ENCODE results near the gene ADAM10. TPM values are rescaled to one million over a fixed set of nuclear protein-coding genes. Genes with fewer than 3 reads are reported as not detected.
A peak's percentile ranks its signal among the peaks of the same experiment; 100 is the strongest.

The ADAM10 gene
- total and polyA plus RNA-seq, 2 of the 8 experiments (the other 6 are each of a cell fraction or from before 2014, with no cell fraction given): 46.5 to 163 TPM

DNA sequence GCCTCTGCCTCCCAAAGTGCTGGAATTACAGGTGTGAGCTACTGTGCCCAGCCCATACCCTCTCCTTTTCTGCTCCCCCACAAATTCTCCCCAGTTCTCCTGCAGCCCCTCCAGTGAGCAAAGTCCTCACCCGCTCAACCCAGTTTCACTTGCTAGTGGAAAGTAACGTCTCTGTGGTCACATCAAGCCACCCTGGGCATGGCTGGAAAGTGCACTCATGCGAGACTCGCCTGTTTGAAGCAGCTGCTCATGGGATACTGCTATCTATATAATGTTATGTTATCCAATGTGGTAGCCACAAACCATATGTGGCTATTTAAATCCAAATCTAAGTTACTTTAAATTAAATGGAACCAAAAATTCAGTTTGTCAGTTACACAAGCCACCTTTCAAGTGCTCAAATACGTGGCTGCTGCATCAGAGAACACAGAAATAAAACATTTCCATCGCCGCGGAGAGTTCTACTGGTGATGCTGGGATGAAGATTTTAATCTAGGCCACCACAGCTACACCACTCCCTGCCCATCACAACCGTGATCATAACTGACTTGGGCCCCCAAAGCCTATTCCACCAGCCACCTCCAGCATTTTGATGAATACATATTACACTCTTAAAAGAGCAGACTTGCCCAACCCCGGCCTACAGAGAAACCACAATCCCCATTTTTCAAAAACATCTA lies 198.3 kb downstream of the ADAM10 start:
- FAIRE-seq (no peak), DNase-seq (ENCODE audit: low read depth in 1 of 2, low spot score in 2 of 2) (no peak)
- no peaks in the 10 kb centered on the region; a peak in 1 of 7 replicates for H3K27me3 ChIP-seq (replicated peaks in 1 of 4; ENCODE audit: control insufficient read depth in 3 of 4, extremely low read depth in 1 of 4, insufficient read depth in 3 of 4, low read length in 3 of 4)
- peaks cover 0 to 7% (median 3%) of the 10 kb centered on the region in 4 experiments; a peak in 4 of 7 replicates for H3K4me1 ChIP-seq (replicated peaks in 1 of 4; ENCODE audit: control insufficient read depth in 3 of 4, insufficient read depth in 4 of 4, low read length in 3 of 4)
- no peak overlapping the region for H3K23ac ChIP-seq (ENCODE audit: insufficient read length)
- no peak overlapping the region for H4K8ac ChIP-seq (ENCODE audit: extremely low read depth, insufficient read depth, low read length)
- no peaks in the 10 kb centered on the region for H3K36me3 ChIP-seq (ENCODE audit: control insufficient read depth in 2 of 4, insufficient read depth in 4 of 4, low read length in 3 of 4)
- H2BK20ac ChIP-seq (ENCODE audit: low read length): no peak overlapping the region
- no peak overlapping the region for H2BK5ac ChIP-seq (ENCODE audit: low read depth, low read length)
- no peaks in the 10 kb centered on the region for H3K79me1 ChIP-seq (ENCODE audit: low read depth, low read length)
- no peak overlapping the region for H2BK15ac ChIP-seq (ENCODE audit: low read length)
- POLR2A ChIA-PET (ENCODE audit: partially characterized antibody): no interaction called here
- H4K20me1 ChIP-seq (replicated peaks in 1 of 2; ENCODE audit: control insufficient read depth in 1 of 2, insufficient read depth in 2 of 2, low read length in 2 of 2): no peaks in the 10 kb centered on the region
- no peak overlapping the region for H2BK120ac ChIP-seq (replicated peaks; ENCODE audit: low read depth, low read length)
- H3K23me2 ChIP-seq (ENCODE audit: low read depth, low read length): 0 out of 2 replicates have a peak, but pooled peaks cover 2% of the 10 kb centered on the region
- H3K4me2 ChIP-seq (ENCODE audit: insufficient read depth in 1 of 2, low read depth in 2 of 2, low read length in 2 of 2): no peak overlapping the region
- H3K79me2 ChIP-seq (ENCODE audit: control insufficient read depth in 1 of 2, insufficient read depth in 2 of 2, low read length in 2 of 2): no peaks in the 10 kb centered on the region
- no peak overlapping the region for H3K27ac ChIP-seq (ENCODE audit: low read depth, low read length)
- H3K14ac ChIP-seq (ENCODE audit: insufficient read length): no peak overlapping the region
- no peak overlapping the region for H4K5ac ChIP-seq (ENCODE audit: insufficient read length, low read depth, low read length)
- no peak overlapping the region for H3K9ac ChIP-seq (replicated peaks in 1 of 4; ENCODE audit: extremely low read depth in 1 of 4, low read depth in 3 of 4, low read length in 3 of 4)
- CTCF ChIA-PET (ENCODE audit: partially characterized antibody): interaction anchor here (0.7 kb wide), 1 partner anchor 251 kb away, joined by 4 read pairs; no protein-coding TSS in a partner anchor
- WGBS, 2 experiments (ENCODE audit: extremely low coverage in 1 of 2, insufficient coverage in 1 of 2, insufficient read length in 1 of 2, insufficient replicate concordance in 2 of 2, low coverage in 1 of 2, low lambda C conversion rate in 2 of 2, missing lambda C conversion rate in 1 of 2): 94% methylated on average over 10 of the region's 10 CpGs; no CpG with 5 or more reads in 1 of the 2 experiments
- H3K4ac ChIP-seq (replicated peaks; ENCODE audit: insufficient read length, low read depth, low read length): no peak overlapping the region
- H2AFZ ChIP-seq (ENCODE audit: low read length): 0 out of 2 replicates have a peak overlapping the region, but pooled peaks have one; percentile 98
- no peaks in the 10 kb centered on the region for H3K9me3 ChIP-seq (ENCODE audit: insufficient read depth in 2 of 2, low read depth in 1 of 2, low read length in 1 of 2)
- no peak overlapping the region for H4K91ac ChIP-seq (replicated peaks; ENCODE audit: insufficient read length, low read length)
- no peak overlapping the region for H2BK12ac ChIP-seq (ENCODE audit: low read depth, low read length)
- H3K4me3 ChIP-seq (ENCODE audit: extremely low read depth in 1 of 4, insufficient read depth in 2 of 4, low read depth in 3 of 4, low read length in 4 of 4): no peak overlapping the region
- no peak overlapping the region for H2AK5ac ChIP-seq (ENCODE audit: low read depth, low read length)
- H3K18ac ChIP-seq (ENCODE audit: extremely low read depth, low read length): no peak overlapping the region
- H3K56ac ChIP-seq (replicated peaks; ENCODE audit: insufficient read length, low read depth, low read length): no peak overlapping the region
- TF ChIP-seq SUZ12 (IDR thresholded peaks at IDR 0.05; ENCODE audit: low read length) (no peak), CTBP2 (IDR thresholded peaks at IDR 0.05; ENCODE audit: borderline replicate concordance, insufficient read depth, insufficient read length, low read length) (no peak), YY1 (IDR thresholded peaks at IDR 0.05; ENCODE audit: low read depth, low read length) (no peak), HDAC2 (IDR thresholded peaks at IDR 0.05; ENCODE audit: borderline replicate concordance in 1 of 2, low read depth in 2 of 2, low read length in 2 of 2) (no peak), CBX5 (IDR thresholded peaks at IDR 0.05; ENCODE audit: low read depth, low read length) (no peak), SIN3A (conservative IDR thresholded peaks at IDR 0.05 in 1 of 2, IDR thresholded peaks at IDR 0.05 in 1 of 2; ENCODE audit: low read depth in 1 of 2, low read length in 2 of 2) (no peak), SAP30 (IDR thresholded peaks at IDR 0.05; ENCODE audit: insufficient read depth, insufficient replicate concordance, low read length) (no peak), BRCA1 (IDR thresholded peaks at IDR 0.05; ENCODE audit: low read depth, low read length) (no peak), MAFK (IDR thresholded peaks at IDR 0.05; ENCODE audit: low read depth, low read length) (no peak), TBP (IDR thresholded peaks at IDR 0.05; ENCODE audit: low read depth, low read length) (no peak), CBX8 (IDR thresholded peaks at IDR 0.05; ENCODE audit: borderline replicate concordance, low read depth, low read length) (no peak), ZNF274 (IDR thresholded peaks at IDR 0.05; ENCODE audit: borderline replicate concordance, extremely low read depth, low read length) (no peak)

Measured in H1 (cell line).